Duodenal mucosa (tissue), 2 donors: ENCODE data around the gene EMC9.
A peak's percentile ranks its signal among the peaks of the same experiment; 100 is the strongest.

ENCODE experiments used
- H3K27ac ChIP-seq: one replicate; pipeline ENCODE4 v1.7.0; 2013; ENCODE audit warnings: low read depth, low read length
- H3K27me3 ChIP-seq, 2 donors: one replicate each; pipeline ENCODE4 v1.7.0; 2013; ENCODE audit warnings: low read length in 2 of 2, control low read depth in 1 of 2; ENCODE audit not compliant: insufficient read depth in 2 of 2, control insufficient read depth in 1 of 2
- H3K36me3 ChIP-seq, 2 donors: one replicate each; pipeline ENCODE4 v1.7.0; 2013; ENCODE audit warnings: low read length in 2 of 2, control low read depth in 1 of 2; ENCODE audit not compliant: insufficient read depth in 2 of 2, control insufficient read depth in 1 of 2
- H3K4me1 ChIP-seq, 2 donors: one replicate each; pipeline ENCODE4 v1.7.0; 2013; ENCODE audit warnings: low read length in 2 of 2, control low read depth in 1 of 2; ENCODE audit not compliant: insufficient read depth in 2 of 2, control insufficient read depth in 1 of 2
- H3K4me3 ChIP-seq, 2 donors: one replicate each; pipeline ENCODE4 v1.7.0; 2013; ENCODE audit warnings: low read length in 2 of 2, low read depth in 1 of 2
- H3K9ac ChIP-seq, 2 donors: one replicate each; pipeline ENCODE4 v1.7.0; 2013; ENCODE audit warnings: low read length in 2 of 2, low read depth in 1 of 2
- H3K9me3 ChIP-seq, 2 donors: one replicate each; pipeline ENCODE4 v1.7.0; 2013; ENCODE audit warnings: low read length in 2 of 2, control low read depth in 1 of 2; ENCODE audit not compliant: control insufficient read depth in 1 of 2

Gene EMC9

GRCh38 chr14:24177041-24177825 lies 35.8 kb upstream of the EMC9 start:
- H3K9ac ChIP-seq = no peak overlapping the region
- no peak overlapping the region for H3K27ac ChIP-seq
- no peaks in the 10 kb centered on the region for H3K9me3 ChIP-seq
- peaks cover 41 to 80% of the 10 kb centered on the region in 2 donors for H3K36me3 ChIP-seq
- H3K27me3 ChIP-seq = no peaks in the 10 kb centered on the region
- no peak overlapping the region for H3K4me3 ChIP-seq
- no peaks in the 10 kb centered on the region for H3K4me1 ChIP-seq

GRCh38 chr14:24176599-24176998 lies 35.2 kb upstream of the EMC9 start:
- Histone ChIP-seq H3K36me3 (peaks cover 36 to 76% of the 10 kb centered on the region in 2 donors), H3K27me3 (no peaks in the 10 kb centered on the region), H3K4me1 (no peaks in the 10 kb centered on the region), H3K4me3 (no peak overlapping the region), H3K9me3 (no peaks in the 10 kb centered on the region), H3K27ac (no peak overlapping the region), H3K9ac (no peak overlapping the region)

GRCh38 chr14:24172871-24173281 lies 31.5 kb upstream of the EMC9 start:
- peak overlapping the region in 1 of 2 donors; percentile 57 for H3K4me3 ChIP-seq
- H3K9me3 ChIP-seq = no peaks in the 10 kb centered on the region
- H3K36me3 ChIP-seq = peaks cover 29 to 46% of the 10 kb centered on the region in 2 donors
- no peaks in the 10 kb centered on the region for H3K27me3 ChIP-seq
- no peaks in the 10 kb centered on the region for H3K4me1 ChIP-seq
- H3K9ac ChIP-seq = peak overlapping the region in 1 of 2 donors; percentile 16
- H3K27ac ChIP-seq = no peak overlapping the region

- Histone ChIP-seq H3K4me1 (no peaks in the 10 kb centered on the region), H3K9me3 (no peaks in the 10 kb centered on the region), H3K9ac (peak overlapping the region in 1 of 2 donors; percentile 16), H3K27me3 (no peaks in the 10 kb centered on the region), H3K36me3 (peaks cover 30 to 46% of the 10 kb centered on the region in 2 donors), H3K27ac (no peak overlapping the region), H3K4me3 (peak overlapping the region; percentile 0 to 57)
Observed at GRCh38 chr14:24172261-24172860, 31.0 kb upstream of the EMC9 start.

- peaks cover 27 to 44% of the 10 kb centered on the region in 2 donors for H3K36me3 ChIP-seq
- H3K9me3 ChIP-seq = no peaks in the 10 kb centered on the region
- no peaks in the 10 kb centered on the region for H3K27me3 ChIP-seq
- no peaks in the 10 kb centered on the region for H3K4me1 ChIP-seq
- H3K9ac ChIP-seq = peak within 1 kb of the TSS in 1 of 2 donors; percentile 16
- H3K4me3 ChIP-seq = peak within 1 kb of the TSS; percentile 0 to 57
- H3K27ac ChIP-seq = peak within 1 kb of the TSS; percentile 10
Observed at GRCh38 chr14:24171422-24172260, 30.2 kb upstream of the EMC9 start, which contains the start of gene REC8. Gene REC8, plus strand, starts transcription at chr14:24172080. Its CDS starts 473 bp downstream, at chr14:24172553.

- Histone ChIP-seq H3K27me3 (no peaks in the 10 kb centered on the region), H3K36me3 (peaks cover 52 to 62% of the 10 kb centered on the region in 2 donors), H3K9ac (no peak overlapping the region), H3K4me3 (no peak overlapping the region), H3K4me1 (peaks cover 8 to 16% of the 10 kb centered on the region in 2 donors), H3K9me3 (no peaks in the 10 kb centered on the region), H3K27ac (no peak overlapping the region)
Observed at GRCh38 chr14:24167469-24168114, 26.2 kb upstream of the EMC9 start.

GRCh38 chr14:24165785-24166184 lies 24.4 kb upstream of the EMC9 start:
- Histone ChIP-seq H3K27me3 (no peaks in the 10 kb centered on the region), H3K9me3 (no peaks in the 10 kb centered on the region), H3K9ac (no peak overlapping the region), H3K4me1 (peaks cover 18 to 27% of the 10 kb centered on the region in 2 donors), H3K27ac (no peak overlapping the region), H3K36me3 (peaks cover 51 to 56% of the 10 kb centered on the region in 2 donors), H3K4me3 (no peak overlapping the region)

GRCh38 chr14:24164518-24164991 lies 23.2 kb upstream of the EMC9 start:
- Histone ChIP-seq H3K4me1 (peaks cover 24 to 34% of the 10 kb centered on the region in 2 donors), H3K36me3 (peaks cover 60 to 66% of the 10 kb centered on the region in 2 donors), H3K27me3 (no peaks in the 10 kb centered on the region), H3K9me3 (no peaks in the 10 kb centered on the region), H3K27ac (no peak overlapping the region), H3K9ac (no peak overlapping the region), H3K4me3 (no peak overlapping the region)

- H3K27me3 ChIP-seq = no peaks in the 10 kb centered on the region
- peak overlapping the region; percentile 87 for H3K27ac ChIP-seq
- peaks cover 24 to 34% of the 10 kb centered on the region in 2 donors for H3K4me1 ChIP-seq
- H3K36me3 ChIP-seq = peaks cover 60 to 69% of the 10 kb centered on the region in 2 donors
- H3K9ac ChIP-seq = peak overlapping the region; percentile 95 to 97
- peak overlapping the region; percentile 87 to 90 for H3K4me3 ChIP-seq
- H3K9me3 ChIP-seq = no peaks in the 10 kb centered on the region
Observed at GRCh38 chr14:24162093-24162492, 20.7 kb upstream of the EMC9 start.
